HEK293 (cell line): ENCODE data around the gene KBTBD2.

Experiments
- CTCF ChIA-PET: fragments of 350-600 bp; formaldehyde crosslinking; extraction: SDS; loops from one replicate; lab custom pipeline; 2021; ENCODE audit warnings: antibody characterized with exemption; lab: Yijun Ruan, JAX
- POLR2A ChIA-PET: fragments of 300-600 bp; formaldehyde crosslinking; extraction: SDS; loops from one replicate; lab custom pipeline; 2020; ENCODE audit warnings: antibody characterized with exemption, inconsistent platforms; lab: Yijun Ruan, JAX
- H3K27ac ChIP-seq: fragments of 200-500 bp; sonication (Bioruptor generic); 2 replicates; pipeline ENCODE4 v1.5.1; 2014; ENCODE audit warnings: low read depth, low read length, control low read depth, inconsistent platforms; ENCODE audit errors: extremely low read depth
- H3K36me3 ChIP-seq, 2 experiments: fragments of 200-500 bp in 1 of 2; sonication (Bioruptor generic) in 1 of 2; 1 replicate in 1 of 2; 2 replicates in 1 of 2; pipeline ENCODE4 v1.5.1; 2014 to 2017; ENCODE audit warnings: inconsistent platforms in 2 of 2, low read length in 2 of 2; ENCODE audit not compliant: control insufficient read depth in 2 of 2, insufficient read depth in 1 of 2
- H3K4me1 ChIP-seq: fragments of 200-500 bp; sonication (Bioruptor generic); 2 replicates; pipeline ENCODE4 v1.5.1; 2014; ENCODE audit warnings: mild to moderate bottlenecking, low read length, inconsistent platforms; ENCODE audit not compliant: control insufficient read depth, insufficient read depth
- H3K4me3 ChIP-seq: 2 replicates; pipeline ENCODE4 v1.5.1; 2011; ENCODE audit warnings: low read depth, mild to moderate bottlenecking, control low read depth, low read length, moderate library complexity
- H3K9me3 ChIP-seq: fragments of 200-500 bp; sonication (Bioruptor generic); 2 replicates; pipeline ENCODE4 v1.5.1; 2014; ENCODE audit warnings: low read depth, low read length, inconsistent platforms; ENCODE audit not compliant: control insufficient read depth, insufficient read depth
- EGR2 ChIP-seq: fragments of 450-650 bp; formaldehyde crosslinking; IDR thresholded peaks from 2 replicates; pipeline ENCODE4 v1.5.1; 2016; ENCODE audit warnings: low read depth, missing biosample characterization, missing genetic modification characterization
- HOXA7 ChIP-seq: sonication (generic); formaldehyde crosslinking; IDR thresholded peaks from 2 replicates; pipeline ENCODE4 v1.8.1; 2022; ENCODE audit warnings: missing genetic modification reagents, borderline replicate concordance
- PATZ1 ChIP-seq: fragments of 450-650 bp; formaldehyde crosslinking; IDR thresholded peaks from 2 replicates; pipeline ENCODE4 v1.5.1; 2016; ENCODE audit warnings: missing biosample characterization, missing genetic modification characterization
- PBX3 ChIP-seq: sonication (generic); formaldehyde crosslinking; IDR thresholded peaks from 2 replicates; pipeline ENCODE4 v1.8.1; 2022; ENCODE audit warnings: mild to moderate bottlenecking, moderate library complexity, missing genetic modification reagents
- ZFHX2 ChIP-seq: fragments of 450-650 bp; formaldehyde crosslinking; conservative IDR thresholded peaks from 2 replicates; pipeline ENCODE4 v1.5.1; 2016; ENCODE audit warnings: missing biosample characterization, missing genetic modification characterization
- ZNF112 ChIP-seq: fragments of 450-650 bp; formaldehyde crosslinking; IDR thresholded peaks from 2 replicates; pipeline ENCODE4 v1.5.0; 2017; ENCODE audit warnings: missing biosample characterization, missing genetic modification characterization
- ZNF175 ChIP-seq: fragments of 450-650 bp; formaldehyde crosslinking; IDR thresholded peaks from 2 replicates; pipeline ENCODE4 v1.5.1; 2016; ENCODE audit warnings: missing biosample characterization, missing genetic modification characterization
- ZNF211 ChIP-seq: fragments of 450-650 bp; formaldehyde crosslinking; IDR thresholded peaks from 2 replicates; pipeline ENCODE4 v1.5.1; 2016; ENCODE audit warnings: low read depth, missing biosample characterization, missing genetic modification characterization
- ZNF221 ChIP-seq: fragments of 450-650 bp; formaldehyde crosslinking; IDR thresholded peaks from 2 replicates; pipeline ENCODE4 v1.5.1; 2017; ENCODE audit warnings: missing biosample characterization, missing genetic modification characterization, borderline replicate concordance
- ZNF280D ChIP-seq: fragments of 450-650 bp; formaldehyde crosslinking; IDR thresholded peaks from 2 replicates; pipeline ENCODE4 v1.5.1; 2016; ENCODE audit warnings: missing biosample characterization, missing genetic modification characterization
- ZNF362 ChIP-seq: fragments of 450-650 bp; formaldehyde crosslinking; IDR thresholded peaks from 2 replicates; pipeline ENCODE4 v1.5.1; 2016; ENCODE audit warnings: missing biosample characterization, missing genetic modification characterization
- ZNF391 ChIP-seq: fragments of 450-650 bp; formaldehyde crosslinking; IDR thresholded peaks from 2 replicates; pipeline ENCODE4 v1.5.1; 2016; ENCODE audit warnings: low read depth, missing biosample characterization, missing genetic modification characterization, borderline replicate concordance
- ZNF404 ChIP-seq: fragments of 450-650 bp; formaldehyde crosslinking; IDR thresholded peaks from 2 replicates; pipeline ENCODE4 v1.5.1; 2017; ENCODE audit warnings: missing biosample characterization, missing genetic modification characterization
- ZNF433 ChIP-seq: fragments of 450-650 bp; formaldehyde crosslinking; IDR thresholded peaks from 2 replicates; pipeline ENCODE4 v1.5.1; 2016; ENCODE audit warnings: missing biosample characterization, missing genetic modification characterization, low read depth
- ZNF518A ChIP-seq: fragments of 450-650 bp; formaldehyde crosslinking; conservative IDR thresholded peaks from 2 replicates; pipeline ENCODE4 v1.5.1; 2016; ENCODE audit warnings: low read depth, missing biosample characterization, missing genetic modification characterization
- ZNF529 ChIP-seq: fragments of 450-650 bp; formaldehyde crosslinking; IDR thresholded peaks from 2 replicates; pipeline ENCODE4 v1.5.1; 2017; ENCODE audit warnings: missing genetic modification characterization, missing biosample characterization; ENCODE audit not compliant: insufficient replicate concordance
- ZNF571 ChIP-seq: fragments of 450-650 bp; formaldehyde crosslinking; IDR thresholded peaks from 2 replicates; pipeline ENCODE4 v1.5.0; 2017; ENCODE audit warnings: missing biosample characterization, missing genetic modification characterization
- ZNF624 ChIP-seq: fragments of 450-650 bp; formaldehyde crosslinking; IDR thresholded peaks from 2 replicates; pipeline ENCODE4 v1.5.1; 2017; ENCODE audit warnings: missing biosample characterization, missing genetic modification characterization
- ZNF677 ChIP-seq: fragments of 450-650 bp; IDR thresholded peaks from 2 replicates; pipeline ENCODE4 v1.5.0; 2018; ENCODE audit warnings: missing biosample characterization, mild to moderate bottlenecking, missing genetic modification characterization, moderate library complexity
- ZNF701 ChIP-seq: fragments of 450-650 bp; formaldehyde crosslinking; IDR thresholded peaks from 2 replicates; pipeline ENCODE4 v1.5.1; 2016; ENCODE audit warnings: missing biosample characterization, missing genetic modification characterization
- ZNF76 ChIP-seq: fragments of 450-650 bp; formaldehyde crosslinking; IDR thresholded peaks from 2 replicates; pipeline ENCODE4; 2016; ENCODE audit warnings: low read depth, missing biosample characterization, missing genetic modification characterization, borderline replicate concordance
- ZNF776 ChIP-seq: fragments of 450-650 bp; formaldehyde crosslinking; IDR thresholded peaks from 2 replicates; pipeline ENCODE4 v1.5.0; 2017; ENCODE audit warnings: missing biosample characterization, missing genetic modification characterization, borderline replicate concordance
- ZNF777 ChIP-seq: fragments of 450-650 bp; formaldehyde crosslinking; IDR thresholded peaks from 2 replicates; pipeline ENCODE4 v1.5.1; 2017; ENCODE audit warnings: missing biosample characterization, missing genetic modification characterization, borderline replicate concordance

The KBTBD2 gene

GRCh38 chr7:32901629-32902028 lies 10.1 kb upstream of the KBTBD2 start:
- no peaks in the 10 kb centered on the region for H3K9me3 ChIP-seq
- CTCF ChIA-PET: interaction anchor here (2.1 kb wide), 1 partner anchor 56 kb away, joined by 5 read pairs; no protein-coding TSS in a partner anchor
- H3K27ac ChIP-seq: no peak overlapping the region
- no peak overlapping the region for H3K4me3 ChIP-seq
- TF ChIP-seq ZNF280D (tag by site-specific recombination): no peak
- TF ChIP-seq ZNF777 (tag by site-specific recombination): no peak
- no peak for TF ChIP-seq ZNF433 (tag by site-specific recombination)
- TF ChIP-seq ZNF391 (tag by site-specific recombination): no peak
- TF ChIP-seq EGR2 (tag by site-specific recombination): no peak
- TF ChIP-seq ZNF175 (tag by site-specific recombination): no peak
- no peak for TF ChIP-seq HOXA7
- TF ChIP-seq ZNF211 (tag by site-specific recombination): no peak
- no peak for TF ChIP-seq ZFHX2 (tag by site-specific recombination)
- TF ChIP-seq ZNF624: no peak
- no peak for TF ChIP-seq ZNF221 (tag by site-specific recombination)
- TF ChIP-seq PBX3 (CRISPR knock-in tag): no peak
- TF ChIP-seq ZNF677: no peak
- no peak for TF ChIP-seq ZNF529
- TF ChIP-seq ZNF776 (tag by site-specific recombination): no peak
- no peak for TF ChIP-seq ZNF701 (tag by site-specific recombination)
- TF ChIP-seq ZNF362 (tag by site-specific recombination): no peak
- POLR2A ChIA-PET: interaction anchor here (0.8 kb wide), 1 partner anchor 42 kb away, joined by 3 read pairs; no protein-coding TSS in a partner anchor
- no peaks in the 10 kb centered on the region for H3K36me3 ChIP-seq
- no peaks in the 10 kb centered on the region for H3K4me1 ChIP-seq

- ChIA-PET CTCF (interaction anchor here (0.6 kb wide), 1 partner anchor 285 kb away, joined by 3 read pairs; no protein-coding TSS in a partner anchor), POLR2A (interaction anchor here (0.8 kb wide), 1 partner anchor 43 kb away, joined by 3 read pairs; no protein-coding TSS in a partner anchor)
- H3K4me3 ChIP-seq: no peak overlapping the region
- H3K9me3 ChIP-seq: no peaks in the 10 kb centered on the region
- no peak overlapping the region for H3K27ac ChIP-seq
- no peaks in the 10 kb centered on the region for H3K4me1 ChIP-seq
- no peaks in the 10 kb centered on the region for H3K36me3 ChIP-seq
- TF ChIP-seq ZNF112 (tag by site-specific recombination): no peak
- no peak for TF ChIP-seq ZNF571 (tag by site-specific recombination)
- no peak for TF ChIP-seq ZNF624
- TF ChIP-seq PATZ1: no peak
- no peak for TF ChIP-seq ZNF518A
- no peak for TF ChIP-seq ZNF76 (tag by site-specific recombination)
- no peak for TF ChIP-seq ZNF404
These were observed 9.0 kb upstream of the KBTBD2 start for GRCh38 chr7:32900433-32900995.
